ENCODE results near the gene BCL6B.

- TF ChIP-seq CREB1 (CRISPR knock-in tag; IDR thresholded peaks at IDR 0.05; ENCODE audit: low read depth): no peak
- TF ChIP-seq CTCF (conservative IDR thresholded peaks at IDR 0.05; ENCODE audit: low read depth in 2 of 2): no peak
- no peak for TF ChIP-seq POLR2AphosphoS5 (IDR thresholded peaks at IDR 0.05; ENCODE audit: low read depth)
- TF ChIP-seq REST (IDR thresholded peaks at IDR 0.05; ENCODE audit: unreplicated experiment): no peak
- no peak for TF ChIP-seq EZH2 (IDR thresholded peaks at IDR 0.05; ENCODE audit: low read depth, unreplicated experiment)
- TF ChIP-seq EZH2phosphoT487 (IDR thresholded peaks at IDR 0.05; ENCODE audit: unreplicated experiment): no peak
- TF ChIP-seq ZNF114 (CRISPR knock-in tag; IDR thresholded peaks at IDR 0.05): no peak
These were observed 6.2 kb downstream of the BCL6B start for GRCh38 chr17:7029096-7029495.

Measured in GM23338 (cell line).